Esophagus squamous epithelium (tissue), 5 donors: ENCODE results near the gene SMIM35. TPM values are rescaled to one million over a fixed set of nuclear protein-coding genes. Genes with fewer than 3 reads are reported as not detected.

Experiments
- DNase-seq: peaks from one replicate; lab custom pipeline; 2025; lab: John Stamatoyannopoulos, UW
- H3K27ac ChIP-seq, 4 donors: fragments of 200-600 bp; sonication (generic); one replicate each; pipeline ENCODE4 v1.5.1; 2016 to 2019; ENCODE audit warnings: mild to moderate bottlenecking in 1 of 4
- H3K27me3 ChIP-seq, 4 donors: fragments of 200-600 bp; sonication (generic); 1 replicate in 3 of 4; 2 replicates in 1 of 4; pipeline versions ENCODE4 v1.5.1 to v1.6.0; 2017 to 2021; ENCODE audit warnings: antibody characterized with exemption in 1 of 4
- H3K36me3 ChIP-seq, 3 donors: fragments of 200-600 bp; sonication (generic); one replicate each; pipeline ENCODE4 v1.5.1; 2016 to 2019
- H3K4me1 ChIP-seq, 3 donors: fragments of 200-600 bp; sonication (generic); one replicate each; pipeline ENCODE4 v1.5.1; 2017 to 2019
- H3K4me3 ChIP-seq, 4 donors: fragments of 200-600 bp; sonication (generic); 1 replicate in 3 of 4; 2 replicates in 1 of 4; pipeline ENCODE4 v1.5.1; 2016 to 2019; ENCODE audit warnings: mild to moderate bottlenecking in 2 of 4, moderate library complexity in 1 of 4
- H3K9me3 ChIP-seq, 3 donors: fragments of 200-600 bp; sonication (generic); one replicate each; pipeline ENCODE4 v1.5.1; 2016 to 2019
- CTCF ChIP-seq, 6 experiments: fragments of 450-650 bp in 4 of 6; fragments of 200-600 bp in 2 of 6; sonication (generic) in 2 of 6; IDR thresholded peaks; one replicate each; pipeline ENCODE4 v1.5.1; 2016 to 2019; ENCODE audit warnings: antibody characterized with exemption in 6 of 6, mild to moderate bottlenecking in 4 of 6, moderate library complexity in 4 of 6
- POLR2A ChIP-seq, 4 donors: fragments of 450-650 bp; IDR thresholded peaks; one replicate each; pipeline ENCODE4 v1.6.1; 2017; ENCODE audit warnings: antibody characterized with exemption in 4 of 4, mild to moderate bottlenecking in 4 of 4, moderate library complexity in 3 of 4
- WGBS, 2 donors: methylation state at CpG; one replicate each; pipeline ENCODE4 v1.1.5; 2018; 5-methylcytosine and 5-hydroxymethylcytosine counted together
- intact Hi-C: fragments of 100-400 bp; cut with DNase I; formaldehyde crosslinking; loops from one replicate; pipeline ENCODE4 v1.15.0; 2022
- total RNA-seq, 4 donors: library from RNA; depleted of rRNA; stranded (reverse); fragments of >200 nt; gene quantifications; one replicate each; pipeline ENCODE4 v1.1.0, GENCODE V29; 2016
- donor health status: DM: yes; HTN: yes; CAD: no.

The SMIM35 gene
- total RNA-seq, 4 donors from 2014 or later = not detected

- Histone ChIP-seq H3K4me3 (no peak overlapping the region), H3K36me3 (peaks cover 0 to 99% (median 11%) of the 10 kb centered on the region in 3 donors), H3K27ac (no peak overlapping the region), H3K9me3 (no peaks in the 10 kb centered on the region), H3K27me3 (no peaks in the 10 kb centered on the region), H3K4me1 (no peaks in the 10 kb centered on the region)
- TF ChIP-seq POLR2A (IDR thresholded peaks at IDR 0.05) (no peak), CTCF (IDR thresholded peaks at IDR 0.05) (no peak)
- intact Hi-C loops = no loop called here
- 90 to 98% methylated on average over 6 of the region's 6 CpGs for WGBS, 2 donors
- no peak for DNase-seq
These were observed 17.7 kb upstream of the SMIM35 start for GRCh38 chr11:118104491-118104890.

- no peak overlapping the region for H3K27ac ChIP-seq
- 75 to 76% methylated on average over 4 to 9 of the region's 13 CpGs for WGBS, 2 donors
- intact Hi-C loops = no loop called here
These were observed 16.0 kb upstream of the SMIM35 start for GRCh38 chr11:118102721-118103261.

GRCh38 chr11:118100691-118101232, 14.0 kb upstream of the SMIM35 start:
- intact Hi-C loops = no loop called here
- peaks cover 5 to 95% (median 10%) of the 10 kb centered on the region in 3 donors for H3K36me3 ChIP-seq

More at GRCh38 chr11:118102721-118103261, 16.0 kb upstream of the SMIM35 start:
- no peak for DNase-seq
- Histone ChIP-seq H3K9me3 (no peaks in the 10 kb centered on the region), H3K4me3 (no peak overlapping the region), H3K36me3 (peaks cover 0 to 99% (median 5%) of the 10 kb centered on the region in 3 donors), H3K27me3 (no peaks in the 10 kb centered on the region), H3K4me1 (no peaks in the 10 kb centered on the region)
- TF ChIP-seq CTCF (IDR thresholded peaks at IDR 0.05) = no peak
- TF ChIP-seq POLR2A (IDR thresholded peaks at IDR 0.05) = no peak

GRCh38 chr11:118099838-118100556, 13.2 kb upstream of the SMIM35 start:
- DNase-seq = no peak
- Histone ChIP-seq H3K27ac (no peak overlapping the region), H3K4me3 (no peak overlapping the region), H3K27me3 (no peaks in the 10 kb centered on the region), H3K36me3 (peaks cover 9 to 95% (median 17%) of the 10 kb centered on the region in 3 donors), H3K4me1 (no peaks in the 10 kb centered on the region), H3K9me3 (no peaks in the 10 kb centered on the region)
- intact Hi-C loops = no loop called here
- 83 to 86% methylated on average over 10 of the region's 10 CpGs for WGBS, 2 donors
- no peak for TF ChIP-seq CTCF (IDR thresholded peaks at IDR 0.05)
- TF ChIP-seq POLR2A (IDR thresholded peaks at IDR 0.05) = no peak

More at GRCh38 chr11:118100691-118101232, 14.0 kb upstream of the SMIM35 start:
- Histone ChIP-seq H3K27ac (no peak overlapping the region), H3K4me1 (no peaks in the 10 kb centered on the region), H3K9me3 (no peaks in the 10 kb centered on the region), H3K27me3 (no peaks in the 10 kb centered on the region), H3K4me3 (no peak overlapping the region)
- DNase-seq = no peak
- 60 to 70% methylated on average over 2 to 3 of the region's 3 CpGs for whole genome bisulfite sequencing, 2 donors
- TF ChIP-seq POLR2A (IDR thresholded peaks at IDR 0.05) (no peak), CTCF (IDR thresholded peaks at IDR 0.05) (no peak)
